GM13977 (cell line): Measurements from ENCODE around the gene RFX6.
"Not testable (repeated sequence)": the region's sequence is repeated elsewhere in the genome, so short reads cannot be mapped to it uniquely, and the experiment has no call there.

Experiments
- DNase-seq: peaks from one replicate; pipeline ENCODE4 v3.0.0; 2012; ENCODE audit warnings: low spot score
- CTCF ChIP-seq: IDR thresholded peaks from 2 replicates; pipeline ENCODE4 v1.5.1; 2012; ENCODE audit warnings: mild to moderate bottlenecking, control low read depth; ENCODE audit not compliant: insufficient read depth; ENCODE audit errors: extremely low read depth, missing control alignments
- in situ Hi-C: fragments of 300-500 bp; cut with MboI; formaldehyde crosslinking; loops from one replicate; pipeline ENCODE4 v1.12.0; 2022; ENCODE audit warnings: low sequenced_read_pairs, low pct_unique_long_range_greater_than_20kb, mixed read lengths, inconsistent platforms; ENCODE audit not compliant: unreplicated experiment

RFX6 gene

GRCh38 chr6:116876635-116877611 is at the start of gene RFX6:
RFX6 (plus strand) TSS chr6:116877242; CDS start chr6:116877276, 34 bp downstream.
- TF ChIP-seq CTCF, result no peak
- peak; percentile 25 for DNase-seq
- in situ Hi-C loops, result no loop called here

GRCh38 chr6:116827561-116828240 is 49.3 kb upstream of the RFX6 start:
- DNase-seq, result no peak
- no peak for TF ChIP-seq CTCF

GRCh38 chr6:116828983-116829382 is 48.1 kb upstream of the RFX6 start, which contains the start of gene GPRC6A:
GPRC6A (minus strand) TSS chr6:116829083; CDS start chr6:116829013, 70 bp downstream.
- in situ Hi-C loops, result no loop called here
- no peak for DNase-seq
- TF ChIP-seq CTCF, result no peak

More at GRCh38 chr6:116827561-116828240, 49.3 kb upstream of the RFX6 start:
- in situ Hi-C loops, result no loop called here

- in situ Hi-C loops, result not testable (repeated sequence)
Measured at GRCh38 chr6:116834526-116834925, 42.5 kb upstream of the RFX6 start.

GRCh38 chr6:116836606-116837342 is 40.3 kb upstream of the RFX6 start:
- in situ Hi-C loops, result no loop called here
- no peak for TF ChIP-seq CTCF

More at GRCh38 chr6:116834526-116834925, 42.5 kb upstream of the RFX6 start:
- DNase-seq, result not testable (repeated sequence)

GRCh38 chr6:116840091-116840490 is 37.0 kb upstream of the RFX6 start:
- in situ Hi-C loops, result no loop called here
- no peak for TF ChIP-seq CTCF
- DNase-seq, result no peak

More at GRCh38 chr6:116836606-116837342, 40.3 kb upstream of the RFX6 start:
- DNase-seq, result no peak
